GM10266 (cell line): ENCODE results near the gene ATP5IF1.

Experiments used
- DNase-seq: peaks from one replicate; pipeline ENCODE4 v3.0.0; 2012; ENCODE audit errors: extremely low spot score
- CTCF ChIP-seq: IDR thresholded peaks from 2 replicates; pipeline ENCODE4 v1.5.1; 2012; ENCODE audit warnings: mild to moderate bottlenecking, low read depth; ENCODE audit not compliant: control insufficient read depth, insufficient read depth; ENCODE audit errors: missing control alignments

Gene ATP5IF1

GRCh38 chr1:28259252-28259933, 23.5 kb downstream of the ATP5IF1 start, which contains the start of gene SESN2:
Gene SESN2, plus strand, starts transcription at chr1:28259518. Its CDS starts 330 bp downstream, at chr1:28259848.
- peak; percentile 97 for DNase-seq
- no peak for TF ChIP-seq CTCF

- no peak for TF ChIP-seq CTCF
- peak; percentile 20 for DNase-seq
Observed at GRCh38 chr1:28259934-28260802, 24.2 kb downstream of the ATP5IF1 start.

GRCh38 chr1:28260803-28261174, 24.9 kb downstream of the ATP5IF1 start:
- TF ChIP-seq CTCF = no peak
- no peak for DNase-seq

GRCh38 chr1:28264897-28265296, 29.0 kb downstream of the ATP5IF1 start:
- no peak for TF ChIP-seq CTCF
- no peak for DNase-seq

GRCh38 chr1:28265577-28265976, 29.7 kb downstream of the ATP5IF1 start:
- no peak for DNase-seq
- no peak for TF ChIP-seq CTCF

- no peak for DNase-seq
- TF ChIP-seq CTCF = no peak
Observed at GRCh38 chr1:28266920-28267322, 31.0 kb downstream of the ATP5IF1 start.

- no peak for TF ChIP-seq CTCF
- DNase-seq = no peak
Observed at GRCh38 chr1:28267633-28268032, 31.7 kb downstream of the ATP5IF1 start.
